ENCODE results near the gene NPR1. TPM values are rescaled to one million over a fixed set of nuclear protein-coding genes. Genes with fewer than 3 reads are reported as not detected.
"Not testable (repeated sequence)": the region's sequence is repeated elsewhere in the genome, so short reads cannot be mapped to it uniquely, and the experiment has no call there.

The NPR1 gene
- total RNA-seq, 1 donor from 2014 or later, result 5.9 TPM

- no peak overlapping the region for H3K27ac Mint-ChIP-seq
- TF ChIP-seq CTCF (IDR thresholded peaks at IDR 0.05; ENCODE audit: unreplicated experiment), result no peak
- DNase-seq (ENCODE audit: low spot score in 2 of 2, unreplicated experiment in 2 of 2), result no peak
- H3K4me3 Mint-ChIP-seq, result no peak overlapping the region
- H3K9me3 Mint-ChIP-seq, result no peaks in the 10 kb centered on the region
- no peaks in the 10 kb centered on the region for H3K27me3 Mint-ChIP-seq (ENCODE audit: low read depth)
- peaks cover 16% of the 10 kb centered on the region for H3K4me1 Mint-ChIP-seq
- H3K36me3 Mint-ChIP-seq, result peaks cover 40% of the 10 kb centered on the region
These were observed 39.2 kb upstream of the NPR1 start for GRCh38 chr1:153639280-153639679.

- H3K27me3 Mint-ChIP-seq (ENCODE audit: low read depth); H3K4me3 Mint-ChIP-seq; H3K27ac Mint-ChIP-seq; H3K9me3 Mint-ChIP-seq; DNase-seq (ENCODE audit: low spot score in 2 of 2, unreplicated experiment in 2 of 2): not testable (repeated sequence)
- H3K36me3 Mint-ChIP-seq, result peaks cover 46% of the 10 kb centered on the region
- H3K4me1 Mint-ChIP-seq, result peaks cover 13% of the 10 kb centered on the region
These were observed 38.3 kb upstream of the NPR1 start for GRCh38 chr1:153640213-153640612.

GRCh38 chr1:153640861-153641260 is 37.6 kb upstream of the NPR1 start:
- Mint-ChIP-seq H3K9me3 (no peaks in the 10 kb centered on the region), H3K27ac (no peak overlapping the region), H3K4me3 (no peak overlapping the region), H3K27me3 (ENCODE audit: low read depth) (no peaks in the 10 kb centered on the region), H3K36me3 (peaks cover 49% of the 10 kb centered on the region), H3K4me1 (peaks cover 11% of the 10 kb centered on the region)
- TF ChIP-seq CTCF (IDR thresholded peaks at IDR 0.05; ENCODE audit: unreplicated experiment), result no peak
- no peak for DNase-seq (ENCODE audit: low spot score in 2 of 2, unreplicated experiment in 2 of 2)

- Mint-ChIP-seq H3K27me3 (ENCODE audit: low read depth) (no peaks in the 10 kb centered on the region), H3K4me3 (no peak overlapping the region), H3K36me3 (peaks cover 45% of the 10 kb centered on the region), H3K27ac (no peak overlapping the region), H3K4me1 (peaks cover 7% of the 10 kb centered on the region), H3K9me3 (no peaks in the 10 kb centered on the region)
- DNase-seq (ENCODE audit: low spot score in 2 of 2, unreplicated experiment in 2 of 2), result no peak
- no peak for TF ChIP-seq CTCF (IDR thresholded peaks at IDR 0.05; ENCODE audit: unreplicated experiment)
These were observed 36.3 kb upstream of the NPR1 start for GRCh38 chr1:153642161-153642560.

- no peak overlapping the region for H3K4me3 Mint-ChIP-seq
- no peak for DNase-seq (ENCODE audit: low spot score in 2 of 2, unreplicated experiment in 2 of 2)
- H3K27me3 Mint-ChIP-seq (ENCODE audit: low read depth), result no peaks in the 10 kb centered on the region
- no peak for TF ChIP-seq CTCF (IDR thresholded peaks at IDR 0.05; ENCODE audit: unreplicated experiment)
- H3K4me1 Mint-ChIP-seq, result no peaks in the 10 kb centered on the region
- peaks cover 42% of the 10 kb centered on the region for H3K36me3 Mint-ChIP-seq
- H3K27ac Mint-ChIP-seq, result peak overlapping the region; percentile 30
- no peaks in the 10 kb centered on the region for H3K9me3 Mint-ChIP-seq
These were observed 35.4 kb upstream of the NPR1 start for GRCh38 chr1:153643100-153643499.

- Mint-ChIP-seq H3K36me3 (peaks cover 36% of the 10 kb centered on the region), H3K27me3 (ENCODE audit: low read depth) (no peaks in the 10 kb centered on the region), H3K4me3 (no peak overlapping the region), H3K27ac (peak overlapping the region; percentile 9), H3K4me1 (no peaks in the 10 kb centered on the region), H3K9me3 (no peaks in the 10 kb centered on the region)
- no peak for DNase-seq (ENCODE audit: low spot score in 2 of 2, unreplicated experiment in 2 of 2)
- no peak for TF ChIP-seq CTCF (IDR thresholded peaks at IDR 0.05; ENCODE audit: unreplicated experiment)
These were observed 34.7 kb upstream of the NPR1 start for GRCh38 chr1:153643816-153644215.

All from mesothelial cell of epicardium (in vitro differentiated cells).